ENCODE results near the gene SREBF2.

Gene SREBF2

DNA sequence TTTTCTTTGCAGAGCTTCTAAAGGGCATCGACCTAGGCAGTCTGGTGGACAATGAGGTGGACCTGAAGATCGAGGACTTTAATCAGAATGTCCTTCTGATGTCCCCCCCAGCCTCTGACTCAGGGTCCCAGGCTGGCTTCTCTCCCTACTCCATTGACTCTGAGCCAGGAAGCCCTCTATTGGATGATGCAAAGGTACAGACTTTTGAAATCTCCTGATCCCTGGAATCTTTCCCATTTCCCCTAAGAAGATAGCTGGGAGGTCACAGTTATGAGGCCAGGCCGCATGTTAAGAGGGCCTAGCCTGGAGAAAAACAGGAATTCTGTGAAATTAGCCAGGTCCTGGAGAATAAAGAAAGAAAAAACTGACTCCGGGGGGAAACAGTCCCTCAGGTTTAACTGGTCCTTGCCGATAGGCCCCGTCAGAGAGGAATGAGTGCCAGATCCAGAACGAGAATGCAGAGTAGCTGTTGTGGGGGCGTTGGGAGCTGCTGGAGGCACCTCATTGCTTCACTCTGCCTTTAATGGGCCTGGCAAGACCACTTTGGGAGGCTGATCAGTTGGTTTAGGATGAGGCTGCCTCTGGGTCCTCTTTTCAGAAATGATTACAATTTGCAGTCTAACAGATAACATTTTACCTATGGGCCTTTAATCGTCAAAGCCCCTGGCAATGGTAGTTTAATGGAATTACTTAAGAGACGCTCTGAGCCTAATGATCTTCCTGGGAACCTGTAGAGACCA lies 42.8 kb downstream of the SREBF2 start:
- DNase-seq (ENCODE audit: low read depth in 2 of 3, low spot score in 2 of 3) = no peak

DNA sequence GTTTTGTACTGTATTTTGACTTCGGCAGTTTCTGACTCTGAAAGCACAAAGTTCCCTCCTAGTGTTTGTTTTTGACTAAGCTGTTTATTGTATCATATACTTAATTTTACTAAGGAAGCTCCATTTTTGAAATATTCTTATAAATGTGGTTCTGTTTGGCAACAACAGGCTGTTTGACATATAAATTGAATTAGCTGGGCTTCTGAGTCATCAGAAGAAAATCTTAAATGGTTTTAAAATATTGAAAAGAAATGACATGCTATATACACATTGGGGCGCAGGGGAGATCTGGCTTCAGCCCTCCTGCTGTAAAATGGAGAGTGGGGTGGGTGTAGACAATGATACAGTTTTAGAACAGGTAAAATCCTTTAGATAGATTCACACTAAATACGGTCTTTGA lies 43.4 kb downstream of the SREBF2 start:
- DNase-seq (ENCODE audit: low read depth in 2 of 3, low spot score in 2 of 3) = no peak

DNA sequence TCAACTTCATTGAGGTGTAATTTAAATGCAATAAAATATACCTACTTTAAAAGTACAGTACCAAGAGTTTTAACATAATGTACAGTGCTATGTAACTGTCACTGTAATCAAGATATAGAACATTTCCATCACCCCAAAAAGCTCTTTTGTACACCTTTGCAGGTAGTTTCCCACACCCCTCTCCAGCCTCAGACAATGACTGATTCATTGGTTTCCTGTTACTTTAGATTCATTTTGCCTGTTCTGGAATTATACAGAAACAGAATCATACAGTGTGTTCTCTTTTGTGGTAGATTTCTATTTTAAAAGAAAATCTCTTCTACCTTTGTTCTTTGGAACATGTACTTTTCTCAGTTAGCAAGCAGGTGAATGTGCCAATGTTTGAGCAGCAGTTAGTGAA lies 43.8 kb downstream of the SREBF2 start:
- DNase-seq (ENCODE audit: low read depth in 2 of 3, low spot score in 2 of 3) = no peak

DNA sequence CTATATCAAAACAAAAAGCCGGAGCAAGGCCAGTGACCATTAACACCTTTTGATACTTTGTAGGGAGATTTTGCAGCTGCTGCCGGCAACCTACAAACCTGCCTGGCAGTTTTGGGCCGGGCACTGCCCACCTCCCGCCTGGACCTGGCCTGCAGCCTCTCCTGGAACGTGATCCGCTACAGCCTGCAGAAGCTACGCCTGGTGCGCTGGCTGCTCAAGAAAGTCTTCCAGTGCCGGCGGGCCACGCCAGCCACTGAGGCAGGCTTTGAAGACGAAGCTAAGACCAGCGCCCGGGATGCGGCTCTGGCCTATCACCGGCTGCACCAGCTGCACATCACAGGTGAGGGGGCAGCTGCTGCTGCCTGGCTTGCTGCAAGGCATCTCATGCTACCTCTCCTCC lies 47.7 kb downstream of the SREBF2 start:
- no peak for DNase-seq (ENCODE audit: low read depth in 2 of 3, low spot score in 2 of 3)

DNA sequence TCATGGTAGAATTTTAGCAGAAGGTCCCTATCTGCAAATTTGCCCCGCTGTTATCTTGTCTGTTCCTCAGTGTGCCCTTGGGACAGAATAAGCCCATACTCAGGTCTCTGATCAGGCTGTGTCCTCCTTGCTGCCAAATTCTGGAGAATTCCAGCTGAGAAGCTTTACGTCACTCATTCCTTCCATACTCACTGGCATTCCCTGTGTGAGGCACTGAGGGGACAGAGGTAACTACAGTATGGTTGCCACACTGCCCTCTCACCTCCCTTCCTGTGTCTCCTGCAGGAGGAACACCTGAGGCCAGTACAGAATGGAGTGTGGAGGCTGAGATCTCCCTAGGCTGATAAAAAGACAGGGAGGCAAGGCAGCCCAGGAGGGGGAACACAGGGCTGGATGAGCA lies 50.5 kb downstream of the SREBF2 start:
- no peak for DNase-seq (ENCODE audit: low read depth in 2 of 3, low spot score in 2 of 3)

DNA sequence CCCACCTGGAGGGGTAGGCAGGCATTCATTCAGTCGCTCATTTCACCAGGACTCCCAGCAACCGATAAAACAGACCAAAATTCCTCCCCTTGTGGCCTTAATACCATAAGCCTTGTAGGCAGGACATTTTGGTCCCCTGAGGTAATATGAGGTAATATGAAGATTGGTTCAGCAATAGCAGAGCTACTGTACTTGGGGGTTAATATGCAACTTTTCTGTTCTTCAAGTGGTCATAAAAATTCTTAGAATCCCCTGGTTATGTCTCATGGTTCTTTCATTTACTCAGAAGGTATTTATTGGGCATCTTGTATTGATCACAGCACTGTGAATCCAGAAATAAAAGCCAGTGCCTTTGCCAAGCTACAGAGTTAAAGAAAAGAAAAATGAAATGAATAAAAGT lies 52.2 kb downstream of the SREBF2 start:
- DNase-seq (ENCODE audit: low read depth in 2 of 3, low spot score in 2 of 3) = no peak

DNA sequence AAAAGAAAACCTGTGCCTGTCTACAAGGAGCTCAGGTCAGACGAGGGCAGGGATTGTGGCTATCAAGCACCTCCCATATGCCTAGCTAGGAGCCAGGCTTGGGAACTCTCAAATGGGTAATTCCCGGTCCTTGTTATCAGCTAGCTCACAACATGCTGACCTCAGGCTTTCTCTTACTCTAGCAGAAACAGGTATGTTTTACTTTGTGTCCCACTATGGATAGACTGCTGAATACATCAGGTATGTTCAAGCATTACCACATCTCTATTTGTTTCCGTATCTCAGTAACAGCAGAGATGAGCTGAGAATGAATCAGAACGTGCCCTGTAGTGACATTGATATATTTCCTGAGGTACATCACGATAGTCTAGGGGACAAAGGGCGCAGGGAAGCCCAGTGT lies 52.6 kb downstream of the SREBF2 start:
- no peak for DNase-seq (ENCODE audit: low read depth in 2 of 3, low spot score in 2 of 3)

DNA sequence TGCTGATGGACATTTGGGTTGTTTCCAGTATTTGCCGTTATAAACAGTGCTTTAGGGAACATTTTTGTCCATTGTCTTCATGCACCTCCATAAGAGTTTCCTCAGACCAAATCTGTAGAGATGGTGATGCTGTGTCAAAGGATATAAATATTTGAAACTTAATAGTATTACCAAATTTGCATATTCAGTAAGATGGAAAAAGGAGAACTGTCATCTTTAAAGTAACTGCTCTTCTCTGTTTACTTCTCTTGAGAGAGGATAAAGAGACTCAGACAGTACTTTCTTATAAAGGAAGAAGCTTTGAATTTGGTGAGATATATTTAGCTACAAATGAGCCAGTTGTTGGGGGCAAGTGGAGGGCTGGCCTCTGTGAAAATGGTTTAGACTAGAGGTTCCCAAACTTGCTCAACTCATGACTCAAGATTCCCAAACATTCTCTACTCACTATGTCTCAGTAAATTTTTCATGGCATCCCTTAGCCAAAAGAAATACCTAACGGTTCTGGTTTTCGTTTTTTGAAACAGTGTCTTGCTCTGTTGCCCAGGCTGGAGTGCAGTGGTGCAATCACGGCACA lies 55.8 kb downstream of the SREBF2 start:
- DNase-seq (ENCODE audit: low read depth in 2 of 3, low spot score in 2 of 3) = no peak

DNA sequence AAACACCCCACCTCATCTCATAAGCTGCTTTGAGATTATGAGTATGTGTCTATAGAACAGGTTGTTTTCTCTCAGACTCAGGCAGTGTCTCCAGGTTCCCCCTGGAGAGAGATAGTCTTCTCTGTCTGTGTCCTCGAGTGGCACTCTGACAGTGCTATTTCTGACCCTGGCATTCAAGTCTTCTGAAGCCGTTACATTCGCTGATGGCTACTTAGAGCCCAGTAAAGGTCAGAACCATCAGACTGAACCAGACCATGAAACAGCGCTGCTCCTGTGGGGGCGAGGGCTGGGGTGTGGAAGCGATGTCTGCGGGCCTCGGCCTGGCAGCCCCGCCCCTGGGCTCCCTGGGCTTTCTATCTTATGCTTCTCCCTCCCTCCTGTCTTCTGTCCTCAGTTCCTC lies 58.5 kb downstream of the SREBF2 start:
- DNase-seq (ENCODE audit: low read depth in 2 of 3, low spot score in 2 of 3) = no peak

DNA sequence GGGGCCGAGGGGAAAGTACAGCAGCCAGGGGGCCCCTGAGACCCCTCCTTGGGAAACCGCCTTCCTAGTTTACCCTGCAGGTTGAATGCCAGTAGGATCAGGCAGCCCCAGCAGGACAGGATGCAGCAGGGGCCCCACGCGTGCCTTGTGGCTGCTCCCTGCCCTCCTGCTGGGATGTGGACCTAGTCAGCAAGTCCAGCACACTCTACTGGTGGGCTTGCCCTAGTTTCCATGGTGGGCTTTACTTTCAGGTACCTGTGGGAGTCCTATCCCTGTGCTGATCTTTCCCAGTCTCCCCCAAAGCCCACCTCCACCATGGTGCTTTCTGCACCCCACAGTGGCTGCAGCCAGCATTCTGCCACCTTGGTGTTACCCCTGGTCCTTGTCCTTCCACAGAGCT lies 59.8 kb downstream of the SREBF2 start:
- DNase-seq (ENCODE audit: low read depth in 2 of 3, low spot score in 2 of 3) = no peak

DNA sequence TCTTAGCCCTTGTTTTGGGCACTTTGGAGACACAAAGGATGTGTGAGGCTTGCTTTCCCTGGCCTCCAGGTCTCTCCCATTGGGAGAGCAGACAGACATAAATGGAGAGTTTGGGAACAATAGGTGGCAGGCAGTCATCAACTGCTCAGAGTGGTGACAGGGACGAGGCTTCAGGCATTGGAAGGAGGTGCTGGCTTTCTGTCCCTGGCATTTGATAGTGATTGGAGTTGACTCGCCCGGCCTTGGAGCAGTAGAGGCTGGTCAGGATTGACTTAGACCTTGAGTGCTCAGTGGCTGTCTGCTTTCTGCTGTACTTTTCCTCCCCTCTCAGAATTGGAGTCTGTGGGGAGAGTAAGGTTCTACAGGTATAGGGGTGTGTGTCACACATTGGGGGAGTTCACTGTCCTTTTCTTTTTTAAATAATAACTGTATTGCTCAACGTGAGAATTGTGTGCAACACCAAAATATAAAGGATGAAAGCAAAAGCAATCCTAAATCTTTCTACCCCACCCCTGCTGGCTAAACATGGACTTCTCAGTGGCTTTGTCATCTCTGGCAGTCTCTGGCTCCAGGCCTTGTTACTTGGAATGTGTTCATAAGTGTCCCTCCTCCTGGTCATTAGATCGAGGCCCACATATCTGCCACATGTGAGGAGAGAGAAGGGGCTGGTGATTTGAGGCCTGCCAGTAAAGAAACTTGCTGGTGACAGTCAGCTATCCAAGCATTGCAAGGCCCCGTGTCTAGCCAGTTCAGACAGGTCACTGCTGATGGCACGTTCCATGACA lies 60.9 kb downstream of the SREBF2 start:
- DNase-seq (ENCODE audit: low read depth in 2 of 3, low spot score in 2 of 3) = no peak

DNA sequence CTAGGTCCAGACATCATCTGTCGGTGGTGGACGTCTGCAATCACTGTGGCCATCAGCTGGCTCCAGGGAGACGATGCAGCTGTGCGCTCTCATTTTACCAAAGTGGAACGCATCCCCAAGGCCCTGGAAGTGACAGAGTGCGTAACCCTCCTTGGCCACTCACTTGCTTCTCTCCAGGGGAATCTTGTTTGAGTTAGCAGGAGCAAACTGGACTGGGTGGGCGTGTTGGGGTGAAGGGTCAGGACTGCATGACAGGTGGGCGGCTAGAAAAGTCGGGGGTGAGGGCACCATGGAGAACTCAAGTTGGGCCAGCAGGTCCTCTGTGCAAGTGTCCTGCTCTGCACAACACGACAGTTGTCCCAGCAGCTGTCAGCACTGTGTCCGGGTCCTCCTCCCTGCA lies 65.7 kb downstream of the SREBF2 start:
- no peak for DNase-seq (ENCODE audit: low read depth in 2 of 3, low spot score in 2 of 3)

DNA sequence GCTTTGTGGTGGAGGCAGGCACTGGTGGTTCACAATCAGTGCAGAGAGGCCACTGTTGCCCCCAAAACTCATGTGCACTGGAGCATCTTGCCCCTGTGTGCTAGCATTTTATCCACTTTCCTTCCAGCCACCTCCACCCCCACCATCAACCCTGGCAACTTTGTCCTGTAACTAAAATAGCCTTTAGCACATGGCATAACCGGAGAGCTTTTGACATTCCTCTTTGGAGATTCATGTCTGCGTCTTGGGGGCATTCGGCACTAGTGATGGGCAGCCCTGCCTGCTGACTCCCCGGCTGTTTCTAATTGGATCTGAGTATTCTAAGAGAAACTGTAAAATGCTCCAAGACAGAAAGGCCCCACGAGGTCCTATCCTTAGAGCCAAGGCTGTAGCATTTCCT lies 66.2 kb downstream of the SREBF2 start:
- DNase-seq (ENCODE audit: low read depth in 2 of 3, low spot score in 2 of 3) = no peak

DNA sequence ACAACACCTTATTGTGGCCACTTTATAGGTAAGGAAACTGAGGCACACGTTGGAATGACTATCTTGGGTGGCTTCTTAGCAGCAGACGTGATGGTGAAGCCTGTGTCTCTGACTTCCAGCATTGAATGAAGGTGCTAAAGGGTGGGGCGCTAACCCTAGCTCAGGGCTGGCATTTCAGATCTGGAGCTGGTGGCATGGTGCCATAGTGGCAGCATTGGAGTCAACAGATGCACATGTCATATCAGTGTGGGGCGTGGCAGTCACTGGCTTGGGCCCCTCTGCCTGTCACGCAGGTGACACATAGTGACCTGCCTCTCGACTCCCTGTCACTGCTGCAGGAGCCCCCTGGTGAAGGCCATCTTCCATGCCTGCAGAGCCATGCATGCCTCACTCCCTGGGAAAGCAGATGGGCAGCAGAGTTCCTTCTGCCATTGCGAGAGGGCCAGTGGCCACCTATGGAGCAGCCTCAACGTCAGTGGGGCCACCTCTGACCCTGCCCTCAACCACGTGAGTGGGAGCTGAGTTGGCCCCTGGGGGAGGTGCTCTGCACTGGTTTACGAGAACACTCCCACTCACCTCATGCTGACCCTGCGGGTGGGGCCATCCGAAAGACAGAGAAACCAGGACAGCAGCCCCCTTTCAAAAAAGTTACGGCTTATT lies 67.2 kb downstream of the SREBF2 start:
- no peak for DNase-seq (ENCODE audit: low read depth in 2 of 3, low spot score in 2 of 3)

DNA sequence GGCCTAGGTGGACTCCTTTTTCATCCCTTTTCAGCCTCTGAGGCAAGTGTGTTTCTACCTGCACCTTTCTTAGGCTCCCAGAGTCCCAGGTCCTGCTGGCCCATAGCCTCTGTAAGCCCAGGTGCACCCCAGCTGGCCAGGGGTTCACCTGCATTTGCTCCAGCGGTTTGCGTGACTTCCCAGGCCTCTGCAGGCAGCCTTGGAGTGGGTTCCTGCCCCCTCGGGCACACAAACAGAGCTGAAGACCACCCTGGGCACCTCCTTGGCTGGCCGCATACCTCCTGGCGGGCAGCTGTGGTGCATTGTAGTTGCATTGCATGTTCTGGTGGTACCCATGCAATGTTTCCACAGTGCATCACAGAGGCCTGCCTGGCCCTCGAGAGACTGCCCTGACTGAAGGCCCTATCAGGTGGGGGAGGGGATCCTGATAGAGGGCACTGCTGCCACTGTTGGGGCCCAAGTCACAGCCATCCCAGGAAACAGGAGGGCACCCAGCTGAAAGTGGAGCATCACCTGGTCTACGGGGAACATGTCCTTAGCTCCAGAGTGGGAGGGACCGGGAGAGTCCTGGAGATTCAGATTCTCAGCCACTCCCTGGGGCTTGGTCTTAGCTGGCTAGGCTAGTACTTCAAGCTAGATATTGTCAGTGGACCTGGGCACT lies 67.9 kb downstream of the SREBF2 start:
- no peak for DNase-seq (ENCODE audit: low read depth in 2 of 3, low spot score in 2 of 3)

DNA sequence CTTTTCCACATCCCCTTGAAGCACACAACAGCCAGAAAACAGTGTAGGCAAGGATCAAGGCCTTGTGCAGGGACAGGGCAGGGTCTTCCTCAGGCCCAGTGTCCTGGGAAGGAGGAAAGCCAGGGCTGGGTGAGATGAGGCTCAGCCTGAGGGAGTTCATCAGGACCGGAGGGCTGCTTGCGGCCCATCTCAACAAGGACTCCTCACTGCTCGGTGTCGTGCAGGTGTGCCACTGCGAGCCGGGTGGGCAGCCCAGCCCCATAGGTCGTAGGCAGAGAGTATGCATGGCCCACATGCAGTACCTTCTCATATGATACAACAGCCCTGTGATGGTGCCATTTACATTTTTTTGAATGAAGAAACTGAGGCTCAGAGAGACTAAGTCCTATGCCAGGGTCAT lies 69.1 kb downstream of the SREBF2 start:
- no peak for DNase-seq (ENCODE audit: low read depth in 2 of 3, low spot score in 2 of 3)

DNA sequence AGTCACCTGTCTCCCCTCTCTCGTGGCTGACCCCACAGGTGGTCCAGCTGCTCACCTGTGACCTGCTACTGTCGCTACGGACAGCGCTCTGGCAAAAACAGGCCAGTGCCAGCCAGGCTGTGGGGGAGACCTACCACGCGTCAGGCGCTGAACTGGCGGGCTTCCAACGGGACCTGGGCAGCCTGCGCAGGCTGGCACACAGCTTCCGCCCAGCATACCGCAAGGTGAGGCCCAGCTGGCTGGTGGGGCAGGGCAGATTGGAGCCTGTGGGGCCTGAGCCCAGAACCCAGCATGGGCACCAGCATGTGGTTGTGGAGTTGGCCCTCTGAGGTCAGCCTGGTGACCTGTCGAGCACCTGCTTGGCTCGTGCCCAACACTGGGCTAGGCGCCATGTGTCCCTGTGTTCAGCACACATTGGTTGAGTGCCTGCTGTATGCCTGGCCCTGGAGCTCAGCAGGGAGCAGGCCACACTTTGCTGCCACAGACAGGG lies 70.1 kb downstream of the SREBF2 start:
- DNase-seq (ENCODE audit: low read depth in 2 of 3, low spot score in 2 of 3) = no peak

DNA sequence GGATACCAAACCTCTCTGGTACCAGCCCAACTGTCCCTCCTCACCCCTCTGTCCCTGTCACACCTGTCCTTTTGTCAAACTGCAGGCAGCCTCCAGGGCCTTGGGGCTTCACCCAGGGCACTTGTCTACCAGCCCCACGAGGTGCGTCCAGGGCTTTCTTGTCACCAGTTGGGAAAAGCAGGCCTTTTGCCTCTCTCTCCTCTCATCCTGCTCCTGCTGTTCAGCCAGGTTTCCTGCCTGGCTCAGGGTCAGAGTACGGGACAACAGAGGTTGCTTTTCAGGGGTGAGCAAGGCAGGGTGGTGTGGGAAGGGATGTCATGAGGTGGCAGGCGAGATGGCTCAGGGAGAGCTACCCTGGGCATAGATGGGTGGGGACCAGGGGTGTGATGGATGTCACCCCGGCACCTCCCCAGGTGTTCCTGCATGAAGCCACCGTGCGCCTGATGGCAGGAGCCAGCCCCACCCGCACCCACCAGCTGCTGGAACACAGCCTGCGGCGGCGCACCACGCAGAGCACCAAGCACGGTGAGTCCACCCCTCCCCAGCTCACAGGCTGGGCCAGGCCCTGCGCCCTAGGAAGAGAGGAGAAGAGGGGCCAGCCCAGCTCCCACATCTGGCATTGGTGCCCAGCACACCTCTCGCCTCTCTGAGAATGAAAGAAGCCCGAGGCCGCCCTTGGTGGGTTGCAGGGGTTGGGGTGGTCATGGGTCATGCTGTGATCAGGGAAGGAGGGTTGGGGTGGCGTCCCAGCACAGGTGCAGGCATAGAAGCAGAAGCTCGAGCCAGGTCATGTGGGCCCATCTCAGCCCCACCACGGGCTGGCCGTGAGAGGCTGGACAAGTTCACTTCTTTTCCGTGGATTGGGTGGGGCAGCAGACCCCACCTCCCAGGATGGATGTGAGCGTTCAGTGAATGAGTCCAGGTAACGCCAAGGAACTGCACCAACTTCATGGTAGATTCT lies 71.8 kb downstream of the SREBF2 start:
- no peak for DNase-seq (ENCODE audit: low read depth in 2 of 3, low spot score in 2 of 3)

DNA sequence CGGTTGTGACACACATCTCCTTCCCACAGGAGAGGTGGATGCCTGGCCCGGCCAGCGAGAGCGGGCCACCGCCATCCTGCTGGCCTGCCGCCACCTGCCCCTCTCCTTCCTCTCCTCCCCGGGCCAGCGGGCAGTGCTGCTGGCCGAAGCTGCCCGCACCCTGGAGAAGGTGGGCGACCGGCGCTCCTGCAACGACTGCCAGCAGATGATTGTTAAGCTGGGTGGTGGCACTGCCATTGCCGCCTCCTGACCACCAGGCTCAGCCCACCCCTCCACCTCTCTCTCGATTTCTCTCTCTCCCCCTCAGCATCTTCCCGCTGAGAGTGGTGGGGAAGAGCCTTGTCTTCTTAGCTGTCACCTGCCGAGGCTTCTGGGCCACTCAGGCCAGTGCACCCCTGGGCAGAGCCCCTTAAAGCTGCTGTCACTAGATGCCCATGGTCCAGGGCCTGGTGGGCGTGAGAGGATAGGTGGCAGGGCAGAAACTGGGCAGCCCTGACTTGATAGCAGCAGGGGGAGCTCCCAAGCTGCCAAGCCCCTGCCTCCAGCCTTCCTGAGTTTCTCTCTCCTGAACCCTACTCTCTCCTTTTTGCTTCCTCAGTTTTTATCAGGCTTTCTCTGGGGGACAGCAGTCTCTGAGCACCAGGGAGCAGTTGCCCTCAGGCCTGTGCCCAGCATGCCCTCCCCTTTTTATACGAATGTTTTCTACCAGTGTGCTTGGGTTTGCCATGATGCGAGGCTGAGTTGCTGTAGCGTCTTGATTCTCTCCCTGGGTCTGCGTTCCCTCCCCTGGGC lies 72.7 kb downstream of the SREBF2 start:
- DNase-seq (ENCODE audit: low read depth in 2 of 3, low spot score in 2 of 3) = no peak
